ENCODE measurements around the gene SH3BP2.

DNA sequence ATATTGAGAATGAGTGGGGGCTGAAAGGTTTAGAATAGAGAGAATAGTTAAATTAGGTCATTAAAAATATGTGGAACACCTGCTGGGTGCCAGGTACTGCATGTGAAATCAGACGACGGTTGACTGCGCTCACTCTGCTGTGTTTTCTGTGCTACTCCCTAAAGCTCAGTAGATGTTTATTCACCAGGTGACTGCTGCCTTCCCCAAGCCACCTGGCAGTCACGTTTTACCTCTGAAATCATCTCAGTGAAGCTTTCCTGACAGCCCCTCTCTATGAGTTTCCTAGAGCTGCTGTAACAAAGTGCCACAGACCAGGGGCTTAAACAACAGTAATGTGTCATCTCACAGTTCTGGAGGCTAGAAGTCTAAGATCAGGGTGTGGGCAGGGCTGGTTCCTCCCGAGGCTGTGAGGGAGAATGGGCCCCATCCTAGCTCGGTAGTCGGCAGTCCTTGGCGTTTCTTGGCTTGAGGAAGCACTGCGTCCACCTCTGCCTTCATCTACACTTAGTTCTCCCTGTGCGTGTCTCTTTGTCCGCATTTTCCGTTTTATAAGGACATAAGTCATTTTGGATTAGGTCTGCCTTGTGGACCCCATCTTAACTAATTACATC lies 76.1 kb downstream of the SH3BP2 start:
- no peak for TF ChIP-seq ZNF8 (CRISPR knock-in tag; IDR thresholded peaks at IDR 0.05)
- TF ChIP-seq, protein P1, sequence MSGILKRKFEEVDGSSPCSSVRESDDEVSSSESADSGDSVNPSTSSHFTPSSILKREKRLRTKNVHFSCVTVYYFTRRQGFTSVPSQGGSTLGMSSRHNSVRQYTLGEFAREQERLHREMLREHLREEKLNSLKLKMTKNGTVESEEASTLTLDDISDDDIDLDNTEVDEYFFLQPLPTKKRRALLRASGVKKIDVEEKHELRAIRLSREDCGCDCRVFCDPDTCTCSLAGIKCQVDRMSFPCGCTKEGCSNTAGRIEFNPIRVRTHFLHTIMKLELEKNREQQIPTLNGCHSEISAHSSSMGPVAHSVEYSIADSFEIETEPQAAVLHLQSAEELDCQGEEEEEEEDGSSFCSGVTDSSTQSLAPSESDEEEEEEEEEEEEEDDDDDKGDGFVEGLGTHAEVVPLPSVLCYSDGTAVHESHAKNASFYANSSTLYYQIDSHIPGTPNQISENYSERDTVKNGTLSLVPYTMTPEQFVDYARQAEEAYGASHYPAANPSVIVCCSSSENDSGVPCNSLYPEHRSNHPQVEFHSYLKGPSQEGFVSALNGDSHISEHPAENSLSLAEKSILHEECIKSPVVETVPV (CRISPR knock-in tag; IDR thresholded peaks at IDR 0.05) = no peak
- TF ChIP-seq OSR1 (CRISPR knock-in tag; IDR thresholded peaks at IDR 0.05) = no peak
- no peak for TF ChIP-seq ZFP3 (CRISPR knock-in tag; IDR thresholded peaks at IDR 0.05)
- TF ChIP-seq ZC3H10 (CRISPR knock-in tag; IDR thresholded peaks at IDR 0.05) = no peak
- no peak for TF ChIP-seq ESRRG (CRISPR knock-in tag; IDR thresholded peaks at IDR 0.05)

Data from SK-N-SH treated with all-trans-retinoic acid at 6 μM for 48 hours (cell line).